Neural cell (in vitro differentiated cells): Measurements from ENCODE around the gene CIB1.
"Not testable (repeated sequence)": the region's sequence is repeated elsewhere in the genome, so short reads cannot be mapped to it uniquely, and the experiment has no call there.

Source experiments
- EP300 ChIP-seq: fragments of 450-650 bp; conservative IDR thresholded peaks from 2 replicates; pipeline ENCODE4 v1.6.1; 2014; ENCODE audit warnings: antibody characterized with exemption, mild to moderate bottlenecking, moderate library complexity; ENCODE audit not compliant: poor library complexity, severe bottlenecking
- EZH2 ChIP-seq: fragments of 200-600, 300-800 bp; shearing (Covaris generic), sonication (generic); IDR thresholded peaks from 2 replicates; pipeline ENCODE4 v1.6.1; 2014; ENCODE audit warnings: antibody characterized with exemption, low read length, borderline replicate concordance, mild to moderate bottlenecking; ENCODE audit not compliant: insufficient read depth, poor library complexity, severe bottlenecking
- MXI1 ChIP-seq: fragments of 450-650 bp; conservative IDR thresholded peaks from 2 replicates; pipeline ENCODE4 v1.6.1; 2014; ENCODE audit warnings: antibody characterized with exemption, mild to moderate bottlenecking; ENCODE audit not compliant: poor library complexity, severe bottlenecking
- POLR2AphosphoS5 ChIP-seq: IDR thresholded peaks from 2 replicates; pipeline ENCODE4 v1.6.1; 2012
- RAD21 ChIP-seq: fragments of 450-650 bp; conservative IDR thresholded peaks from 2 replicates; pipeline ENCODE4 v1.6.1; 2014; ENCODE audit warnings: antibody characterized with exemption, mild to moderate bottlenecking, moderate library complexity
- REST ChIP-seq: IDR thresholded peaks from 2 replicates; pipeline ENCODE4 v1.6.1; 2012; ENCODE audit warnings: borderline replicate concordance
- SMC3 ChIP-seq: fragments of 450-650 bp; conservative IDR thresholded peaks from 2 replicates; pipeline ENCODE4 v1.6.1; 2014; ENCODE audit warnings: antibody characterized with exemption, mild to moderate bottlenecking, moderate library complexity; ENCODE audit not compliant: poor library complexity
- TAF1 ChIP-seq: IDR thresholded peaks from 2 replicates; pipeline ENCODE4 v1.6.1; 2012; ENCODE audit warnings: low read depth
- TF ChIP-seq, protein P1 (sequence below): fragments of 450-650 bp; IDR thresholded peaks from 2 replicates; pipeline ENCODE4 v1.5.1; 2014; ENCODE audit warnings: antibody characterized with exemption, mild to moderate bottlenecking, moderate library complexity; ENCODE audit not compliant: poor library complexity, severe bottlenecking

DNA sequence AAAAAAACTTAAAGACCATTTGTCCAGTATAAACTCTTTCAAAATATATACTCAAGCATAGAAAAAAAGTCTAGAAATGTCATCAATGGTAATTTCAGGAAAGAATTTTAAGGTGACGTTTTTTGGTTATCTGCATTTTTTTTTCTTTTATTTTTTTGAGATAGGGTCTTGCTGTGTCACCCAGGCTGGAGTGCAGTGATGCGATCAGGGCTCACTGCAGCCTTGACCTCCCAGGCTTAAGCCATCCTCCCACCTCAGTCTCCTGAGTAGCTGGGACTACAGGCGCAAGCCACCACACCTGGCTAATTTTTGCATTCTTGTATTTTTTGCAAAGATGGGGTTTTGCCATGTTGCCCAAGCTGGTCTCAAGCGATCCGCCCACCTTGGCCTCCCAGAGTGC is 47.0 kb upstream of the CIB1 start:
- TF ChIP-seq RAD21, TAF1, EP300, MXI1, POLR2AphosphoS5, EZH2, REST, SMC3: not testable (repeated sequence)
- TF ChIP-seq, protein P1, sequence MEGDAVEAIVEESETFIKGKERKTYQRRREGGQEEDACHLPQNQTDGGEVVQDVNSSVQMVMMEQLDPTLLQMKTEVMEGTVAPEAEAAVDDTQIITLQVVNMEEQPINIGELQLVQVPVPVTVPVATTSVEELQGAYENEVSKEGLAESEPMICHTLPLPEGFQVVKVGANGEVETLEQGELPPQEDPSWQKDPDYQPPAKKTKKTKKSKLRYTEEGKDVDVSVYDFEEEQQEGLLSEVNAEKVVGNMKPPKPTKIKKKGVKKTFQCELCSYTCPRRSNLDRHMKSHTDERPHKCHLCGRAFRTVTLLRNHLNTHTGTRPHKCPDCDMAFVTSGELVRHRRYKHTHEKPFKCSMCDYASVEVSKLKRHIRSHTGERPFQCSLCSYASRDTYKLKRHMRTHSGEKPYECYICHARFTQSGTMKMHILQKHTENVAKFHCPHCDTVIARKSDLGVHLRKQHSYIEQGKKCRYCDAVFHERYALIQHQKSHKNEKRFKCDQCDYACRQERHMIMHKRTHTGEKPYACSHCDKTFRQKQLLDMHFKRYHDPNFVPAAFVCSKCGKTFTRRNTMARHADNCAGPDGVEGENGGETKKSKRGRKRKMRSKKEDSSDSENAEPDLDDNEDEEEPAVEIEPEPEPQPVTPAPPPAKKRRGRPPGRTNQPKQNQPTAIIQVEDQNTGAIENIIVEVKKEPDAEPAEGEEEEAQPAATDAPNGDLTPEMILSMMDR: not testable (repeated sequence)
